BJ (cell line): ENCODE results near the gene LLGL2. TPM values are rescaled to one million over a fixed set of nuclear protein-coding genes. Genes with fewer than 3 reads are reported as not detected.

Experiments
- CTCF ChIA-PET: fragments of 350-600 bp; formaldehyde crosslinking; extraction: SDS; loops from one replicate; lab custom pipeline; 2021; ENCODE audit warnings: antibody characterized with exemption, inconsistent platforms; lab: Yijun Ruan, JAX
- POLR2A ChIA-PET: fragments of 300-600 bp; sonication (Branson Sonifier 250); formaldehyde crosslinking; extraction: SDS; loops from one replicate; lab custom pipeline; 2021; ENCODE audit warnings: antibody characterized with exemption; lab: Charles Lee
- DNase-seq: peaks from one replicate; pipeline ENCODE4 v3.0.0-alpha.2; 2011; ENCODE audit warnings: low read depth
- H3K27me3 ChIP-seq: 2 replicates; pipeline ENCODE4 v1.6.0; 2011; ENCODE audit warnings: low read length; ENCODE audit not compliant: control insufficient read depth, insufficient read depth
- H3K36me3 ChIP-seq: 2 replicates; pipeline ENCODE4 v1.5.1; 2011; ENCODE audit warnings: low read length; ENCODE audit not compliant: control insufficient read depth, insufficient read depth
- H3K4me3 ChIP-seq: 2 replicates; pipeline ENCODE4 v1.5.1; 2011; ENCODE audit warnings: low read depth, mild to moderate bottlenecking, control low read depth, low read length
- CTCF ChIP-seq: IDR thresholded peaks from 2 replicates; pipeline ENCODE4 v1.5.1; 2011; ENCODE audit warnings: low read depth, mild to moderate bottlenecking, control low read depth, inconsistent platforms, low read length, moderate library complexity; ENCODE audit not compliant: insufficient read depth
- polyA plus RNA-seq: library from polyadenylated mRNA; depleted of rRNA; stranded (reverse); fragments of >200 nt; gene quantifications from 2 replicates; pipeline ENCODE4 v1.2.3, GENCODE V29; 2011

Gene LLGL2
- polyA plus RNA-seq, 1 experiment = 1.6 TPM

- no peaks in the 10 kb centered on the region for H3K36me3 ChIP-seq
- no peak for TF ChIP-seq CTCF
- H3K27me3 ChIP-seq = no peaks in the 10 kb centered on the region
- no peak for DNase-seq
- CTCF ChIA-PET = interaction anchor here (1.2 to 5.7 kb wide), 6 partner anchors 9 to 22 kb away, joined by 3 to 37 read pairs (median 6); partner anchors contain the start of gene SMIM5
- POLR2A ChIA-PET = no interaction called here
- no peak overlapping the region for H3K4me3 ChIP-seq
These were observed 86.4 kb downstream of the LLGL2 start for GRCh38 chr17:75611851-75612429.

DNA sequence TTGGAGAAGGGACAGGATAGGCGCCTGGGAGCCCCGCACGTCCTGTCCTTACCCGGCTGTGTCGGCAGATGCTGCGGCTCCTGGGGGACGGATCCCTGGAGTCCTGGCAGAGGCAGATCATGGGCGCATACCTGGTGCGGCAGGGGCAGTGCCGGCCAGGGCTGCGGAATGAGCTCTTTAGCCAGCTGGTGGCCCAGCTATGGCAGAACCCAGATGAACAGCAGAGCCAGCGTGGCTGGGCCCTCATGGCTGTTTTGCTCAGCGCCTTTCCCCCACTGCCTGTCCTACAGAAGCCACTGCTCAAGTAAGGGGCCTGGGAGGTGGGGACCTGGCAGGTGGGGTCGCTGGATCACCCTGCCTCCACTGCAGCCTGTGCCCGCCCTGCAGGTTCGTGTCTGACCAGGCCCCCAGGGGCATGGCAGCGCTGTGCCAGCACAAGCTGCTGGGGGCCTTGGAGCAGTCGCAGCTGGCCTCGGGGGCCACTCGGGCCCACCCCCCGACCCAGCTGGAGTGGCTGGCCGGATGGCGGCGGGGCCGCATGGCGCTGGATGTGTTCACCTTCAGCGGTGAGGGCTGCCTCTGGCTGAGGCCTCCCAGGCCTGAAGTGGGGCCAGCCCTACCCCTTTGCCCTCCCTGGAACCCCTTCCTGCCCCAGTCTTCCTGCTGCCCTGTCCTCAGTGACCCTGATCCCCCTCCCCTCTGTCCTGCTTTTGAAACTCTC, 87.6 kb downstream of the LLGL2 start:
- DNase-seq = no peak
- POLR2A ChIA-PET = no interaction called here
- CTCF ChIA-PET = interaction anchor here (0.9 to 5.7 kb wide), 5 partner anchors 10 to 21 kb away, joined by 3 to 37 read pairs (median 4); partner anchors contain the start of gene SMIM5
- TF ChIP-seq CTCF = no peak
- Histone ChIP-seq H3K36me3 (no peaks in the 10 kb centered on the region), H3K27me3 (no peaks in the 10 kb centered on the region), H3K4me3 (no peak overlapping the region)

GRCh38 chr17:75614006-75614405, 88.5 kb downstream of the LLGL2 start:
- no peak for DNase-seq
- POLR2A ChIA-PET = no interaction called here
- Histone ChIP-seq H3K27me3 (no peaks in the 10 kb centered on the region), H3K36me3 (no peaks in the 10 kb centered on the region), H3K4me3 (no peak overlapping the region)
- TF ChIP-seq CTCF = no peak
- CTCF ChIA-PET = interaction anchor here (0.8 to 5.7 kb wide), 4 partner anchors 9 to 19 kb away, joined by 4 to 37 read pairs (median 20); partner anchors contain the start of gene SMIM5

GRCh38 chr17:75614556-75615270, 89.2 kb downstream of the LLGL2 start:
- ChIA-PET CTCF (interaction anchor here (0.8 to 5.7 kb wide), 4 partner anchors 9 to 135 kb away, joined by 4 to 37 read pairs (median 25); partner anchors contain the start of gene SMIM5), POLR2A (no interaction called here)
- no peaks in the 10 kb centered on the region for H3K36me3 ChIP-seq
- no peak for TF ChIP-seq CTCF
- no peak overlapping the region for H3K4me3 ChIP-seq
- H3K27me3 ChIP-seq = no peaks in the 10 kb centered on the region
- DNase-seq = no peak

DNA sequence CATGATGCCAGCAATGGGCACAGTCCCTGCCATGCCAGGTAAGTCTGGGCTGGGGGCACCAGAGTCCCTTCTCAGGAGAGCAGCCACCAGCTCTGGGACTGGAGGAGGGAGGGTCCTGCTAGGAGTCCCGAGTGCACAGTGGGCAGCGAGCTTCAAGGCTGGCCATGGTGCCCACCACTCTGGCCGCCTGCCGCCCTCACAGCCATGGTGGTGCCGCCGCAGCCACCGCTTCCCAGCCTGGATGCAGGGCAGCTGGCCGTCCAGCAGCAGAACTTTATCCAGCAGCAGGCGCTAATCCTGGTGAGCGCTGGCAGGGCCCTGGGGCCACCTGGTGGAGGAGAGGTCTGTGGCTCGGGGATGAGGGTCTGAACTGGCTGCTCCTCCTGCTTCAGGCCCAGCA, 89.8 kb downstream of the LLGL2 start:
- TF ChIP-seq CTCF = no peak
- POLR2A ChIA-PET = no interaction called here
- no peaks in the 10 kb centered on the region for H3K36me3 ChIP-seq
- H3K4me3 ChIP-seq = no peak overlapping the region
- CTCF ChIA-PET = interaction anchor here (3.3 to 5.7 kb wide), 3 partner anchors 12 to 134 kb away, joined by 19 to 37 read pairs (median 31); partner anchors contain the start of gene SMIM5
- H3K27me3 ChIP-seq = no peaks in the 10 kb centered on the region
- DNase-seq = no peak
